ENCODE results near the gene TFCP2L1. TPM values are rescaled to one million over a fixed set of nuclear protein-coding genes. Genes with fewer than 3 reads are reported as not detected.
"Not testable (repeated sequence)": the region's sequence is repeated elsewhere in the genome, so short reads cannot be mapped to it uniquely, and the experiment has no call there.

Gene TFCP2L1
- under 1 TPM in 2 of 5 experiments, not detected in 3; 0.19 to 0.24 TPM for total RNA-seq
- not detected for polyA plus RNA-seq
- total RNA-seq, result not detected

DNA sequence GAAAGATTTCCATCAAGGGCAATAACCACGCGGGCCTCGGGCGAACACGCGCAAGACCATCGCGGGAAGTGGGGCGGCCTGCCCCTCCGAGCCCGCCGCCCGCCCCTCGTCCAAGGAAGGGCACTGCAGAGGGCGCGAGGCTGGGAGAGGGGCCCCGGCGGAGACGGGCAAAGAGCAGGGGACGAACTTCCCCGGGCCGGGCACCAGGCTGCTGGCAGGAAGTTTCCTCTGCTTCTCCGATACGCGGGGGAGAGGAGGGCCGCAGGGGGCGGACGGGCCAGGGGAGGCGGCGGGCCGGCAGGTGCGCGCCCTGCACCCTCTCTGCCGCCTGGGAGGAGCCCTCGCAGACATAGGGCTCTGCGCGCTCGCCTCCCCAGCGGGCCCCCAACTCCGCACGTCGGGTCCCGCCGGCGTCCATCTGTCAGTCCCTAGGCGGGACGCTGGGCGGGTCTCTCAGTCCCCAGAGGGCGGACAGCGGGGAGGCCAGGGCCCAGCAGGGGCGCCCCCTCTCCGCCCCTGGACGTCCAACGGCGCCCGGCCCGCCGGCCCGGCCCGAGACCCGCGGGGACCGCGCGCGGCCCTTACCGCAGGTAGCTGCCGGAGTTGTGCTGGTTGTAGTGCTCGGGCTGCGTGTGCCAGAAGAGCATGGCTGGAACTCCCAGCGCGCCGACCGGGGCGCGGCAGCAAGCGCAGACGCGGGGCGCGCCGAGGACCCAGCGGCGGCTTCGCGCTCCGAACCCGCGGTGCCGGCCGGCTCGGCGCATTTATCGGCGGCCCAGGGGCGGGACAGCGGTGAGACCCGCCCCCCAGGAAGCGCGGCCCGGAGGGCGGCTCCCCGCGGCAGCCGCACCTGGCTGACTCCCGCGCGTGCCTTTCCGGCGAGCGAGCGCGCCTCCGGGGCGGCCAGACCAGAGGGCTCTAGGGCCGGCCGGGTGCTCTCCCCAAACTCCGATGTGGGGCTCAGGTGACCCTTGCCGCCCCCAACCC, at the start of gene TFCP2L1:
Gene TFCP2L1 (minus strand): TSS at position 740 of the 987 bp plus-strand sequence. CDS start 93 bp downstream, at position 647.
- Mint-ChIP-seq H3K9me3 (peaks cover 0 to 4% (median 0%) of the 10 kb centered on the region in 11 donors), H3K4me1 (peaks cover 0 to 19% (median 10%) of the 10 kb centered on the region in 7 donors), H3K36me3 (no peaks in the 10 kb centered on the region), H3K4me3 (peak within 1 kb of the TSS; percentile 49 to 87 (median 68)), H3K27me3 (peaks cover 41 to 58% (median 46%) of the 10 kb centered on the region in 5 donors), H3K27ac (no peak within 1 kb of the TSS)
- DNase-seq (peak in 1 of 9 donors; percentile 35), ATAC-seq (peak; percentile 40)
- intact Hi-C loops (cut with micrococcal nuclease), result no loop called here
- Histone ChIP-seq H3K4me3 (ENCODE audit: low read length) (no peak within 1 kb of the TSS), H3K27ac (ENCODE audit: low read depth, low read length) (no peak within 1 kb of the TSS), H3K27me3 (ENCODE audit: control insufficient read depth in 2 of 2, insufficient read depth in 2 of 2, low read length in 2 of 2) (no peaks in the 10 kb centered on the region), H3K36me3 (ENCODE audit: control insufficient read depth in 2 of 3, insufficient read depth in 3 of 3, low read length in 3 of 3) (no peaks in the 10 kb centered on the region), H3K4me1 (ENCODE audit: control insufficient read depth in 2 of 2, insufficient read depth in 2 of 2, low read length in 2 of 2) (no peaks in the 10 kb centered on the region), H3K9me3 (ENCODE audit: control insufficient read depth in 2 of 3, low read length in 3 of 3) (no peaks in the 10 kb centered on the region)
- ChIA-PET POLR2A (no interaction called here), CTCF (no interaction called here)

DNA sequence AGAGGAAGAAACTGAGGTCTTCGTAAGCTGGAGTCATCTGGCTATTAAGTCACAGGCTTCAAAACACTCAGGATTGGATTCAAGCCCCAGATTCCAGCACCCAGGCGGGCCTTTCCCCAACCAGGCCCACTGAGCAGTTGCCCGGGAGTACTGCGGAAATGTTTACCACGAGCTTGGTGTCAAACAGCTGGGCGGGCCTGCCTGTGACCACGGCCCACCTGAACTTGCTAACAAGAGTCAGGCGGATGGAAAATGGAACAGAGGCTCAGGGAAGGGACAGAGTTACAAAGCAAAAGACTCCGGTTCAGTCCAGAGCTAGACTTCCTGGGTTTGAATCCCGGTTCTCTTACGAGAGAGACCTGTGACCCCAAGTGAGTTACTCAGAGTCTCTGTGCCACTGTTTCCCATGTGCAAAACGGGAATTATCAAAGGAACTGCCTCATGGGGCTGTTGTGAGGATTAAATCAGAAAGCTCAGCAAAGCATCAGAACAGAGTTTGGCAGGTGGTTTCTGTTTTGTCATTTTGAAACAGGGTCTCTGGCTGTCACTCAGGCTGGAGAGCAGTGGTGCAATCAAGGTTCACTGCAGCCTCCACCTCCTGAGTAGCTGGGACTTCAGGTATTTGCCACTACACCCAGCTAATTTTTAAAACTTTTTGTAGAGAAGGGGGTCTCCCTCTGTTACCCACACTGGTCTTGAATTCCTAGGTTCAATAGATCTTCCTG, 49.0 kb upstream of the TFCP2L1 start:
- no peak for ATAC-seq
- H3K27me3 Mint-ChIP-seq, result peaks cover 0 to 6% (median 0%) of the 10 kb centered on the region in 5 donors
- Histone ChIP-seq H3K36me3 (ENCODE audit: control insufficient read depth in 2 of 3, insufficient read depth in 3 of 3, low read length in 3 of 3) (peaks cover 0 to 12% (median 0%) of the 10 kb centered on the region in 3 experiments), H3K27ac (ENCODE audit: low read depth, low read length) (no peak overlapping the region), H3K4me3 (ENCODE audit: low read length) (no peak overlapping the region), H3K9me3 (ENCODE audit: control insufficient read depth in 2 of 3, low read length in 3 of 3) (no peaks in the 10 kb centered on the region), H3K4me1 (ENCODE audit: control insufficient read depth in 2 of 2, insufficient read depth in 2 of 2, low read length in 2 of 2) (no peaks in the 10 kb centered on the region), H3K27me3 (ENCODE audit: control insufficient read depth in 2 of 2, insufficient read depth in 2 of 2, low read length in 2 of 2) (no peaks in the 10 kb centered on the region)
- H3K36me3 Mint-ChIP-seq, result peaks cover 0 to 6% (median 4%) of the 10 kb centered on the region in 5 donors
- no peak for DNase-seq
- H3K9me3 Mint-ChIP-seq, result no peaks in the 10 kb centered on the region
- POLR2A ChIA-PET, result no interaction called here
- CTCF ChIA-PET, result no interaction called here
- intact Hi-C loops (cut with micrococcal nuclease), result no loop called here
- no peak overlapping the region for H3K4me3 Mint-ChIP-seq
- H3K27ac Mint-ChIP-seq, result no peak overlapping the region
- H3K4me1 Mint-ChIP-seq, result peaks cover 0 to 6% (median 0%) of the 10 kb centered on the region in 7 donors

DNA sequence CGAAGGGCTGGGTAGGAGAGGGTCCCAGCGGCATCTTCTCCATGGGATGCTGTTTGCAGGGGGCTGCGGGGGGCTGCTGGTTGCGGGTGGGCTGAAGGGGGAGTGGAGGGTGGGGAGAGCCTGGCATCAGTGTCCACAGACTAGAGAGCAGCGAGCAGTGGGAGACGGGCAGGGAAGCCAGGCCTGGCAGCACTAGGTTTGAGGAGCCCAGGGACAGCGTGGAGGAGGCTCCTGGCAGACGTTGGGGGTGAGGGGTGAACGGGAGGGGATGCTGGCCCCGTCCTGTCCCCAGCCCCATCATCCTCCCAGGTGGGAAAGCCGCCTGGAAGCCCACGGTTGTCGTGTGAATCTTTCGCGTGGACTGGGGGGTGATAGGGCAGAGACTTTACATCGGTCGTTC, 48.2 kb upstream of the TFCP2L1 start:
- Histone ChIP-seq H3K4me1 (ENCODE audit: control insufficient read depth in 2 of 2, insufficient read depth in 2 of 2, low read length in 2 of 2) (no peaks in the 10 kb centered on the region), H3K36me3 (ENCODE audit: control insufficient read depth in 2 of 3, insufficient read depth in 3 of 3, low read length in 3 of 3) (peaks cover 0 to 5% (median 0%) of the 10 kb centered on the region in 3 experiments), H3K27ac (ENCODE audit: low read depth, low read length) (no peak overlapping the region), H3K9me3 (ENCODE audit: control insufficient read depth in 2 of 3, low read length in 3 of 3) (no peaks in the 10 kb centered on the region), H3K4me3 (ENCODE audit: low read length) (no peak overlapping the region), H3K27me3 (ENCODE audit: control insufficient read depth in 2 of 2, insufficient read depth in 2 of 2, low read length in 2 of 2) (no peaks in the 10 kb centered on the region)
- Mint-ChIP-seq H3K27ac (no peak overlapping the region), H3K4me1 (peaks cover 0 to 6% (median 0%) of the 10 kb centered on the region in 7 donors), H3K27me3 (peaks cover 0 to 6% (median 0%) of the 10 kb centered on the region in 5 donors), H3K4me3 (no peak overlapping the region), H3K9me3 (no peaks in the 10 kb centered on the region), H3K36me3 (no peaks in the 10 kb centered on the region)
- DNase-seq (no peak), ATAC-seq (no peak)
- ChIA-PET CTCF (no interaction called here), POLR2A (no interaction called here)
- intact Hi-C loops (cut with micrococcal nuclease), result no loop called here

DNA sequence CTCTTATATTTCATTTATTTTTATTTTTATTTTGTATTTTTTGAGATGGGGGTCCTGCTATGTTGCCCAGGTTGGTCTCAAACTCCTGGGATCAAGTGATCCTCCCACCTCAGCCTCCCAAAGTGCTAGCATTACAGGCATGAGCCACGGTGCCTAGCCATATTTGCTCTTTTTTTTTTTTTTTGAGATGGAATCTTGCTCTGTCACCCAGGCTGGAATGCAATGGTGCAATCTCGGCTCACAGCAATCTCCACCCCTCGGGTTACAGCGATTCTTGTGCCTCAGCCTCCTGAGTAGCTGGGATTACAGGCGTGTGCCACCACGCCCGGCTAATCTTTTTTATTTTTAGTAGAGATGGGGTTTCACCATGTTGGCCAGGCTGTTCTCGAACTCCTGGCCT, 46.3 kb upstream of the TFCP2L1 start:
- H3K27me3 Mint-ChIP-seq, result peaks cover 0 to 11% (median 0%) of the 10 kb centered on the region in 5 donors
- intact Hi-C loops (cut with micrococcal nuclease); H3K9me3 ChIP-seq (ENCODE audit: control insufficient read depth in 2 of 3, low read length in 3 of 3); H3K27me3 ChIP-seq (ENCODE audit: control insufficient read depth in 2 of 2, insufficient read depth in 2 of 2, low read length in 2 of 2); H3K36me3 ChIP-seq (ENCODE audit: control insufficient read depth in 2 of 3, insufficient read depth in 3 of 3, low read length in 3 of 3); H3K4me1 Mint-ChIP-seq; POLR2A ChIA-PET; H3K4me3 ChIP-seq (ENCODE audit: low read length); H3K9me3 Mint-ChIP-seq; DNase-seq; CTCF ChIA-PET; H3K4me1 ChIP-seq (ENCODE audit: control insufficient read depth in 2 of 2, insufficient read depth in 2 of 2, low read length in 2 of 2); H3K27ac ChIP-seq (ENCODE audit: low read depth, low read length); H3K27ac Mint-ChIP-seq; H3K4me3 Mint-ChIP-seq; H3K36me3 Mint-ChIP-seq; ATAC-seq: not testable (repeated sequence)

- Mint-ChIP-seq H3K9me3 (peaks cover 0 to 2% (median 0%) of the 10 kb centered on the region in 11 donors), H3K4me3 (no peak overlapping the region), H3K4me1 (peaks cover 0 to 5% (median 0%) of the 10 kb centered on the region in 7 donors), H3K36me3 (no peaks in the 10 kb centered on the region), H3K27me3 (peaks cover 0 to 11% (median 3%) of the 10 kb centered on the region in 5 donors), H3K27ac (no peak overlapping the region)
- H3K27me3 ChIP-seq (ENCODE audit: control insufficient read depth in 2 of 2, insufficient read depth in 2 of 2, low read length in 2 of 2), result no peaks in the 10 kb centered on the region
- no peak overlapping the region for H3K27ac ChIP-seq (ENCODE audit: low read depth, low read length)
- no peaks in the 10 kb centered on the region for H3K36me3 ChIP-seq (ENCODE audit: control insufficient read depth in 2 of 3, insufficient read depth in 3 of 3, low read length in 3 of 3)
- CTCF ChIA-PET, result no interaction called here
- no peak for ATAC-seq
- POLR2A ChIA-PET, result no interaction called here
- no peaks in the 10 kb centered on the region for H3K9me3 ChIP-seq (ENCODE audit: control insufficient read depth in 2 of 3, low read length in 3 of 3)
- no peak for DNase-seq
- H3K4me3 ChIP-seq (ENCODE audit: low read length), result no peak overlapping the region
- H3K4me1 ChIP-seq (ENCODE audit: control insufficient read depth in 2 of 2, insufficient read depth in 2 of 2, low read length in 2 of 2), result no peaks in the 10 kb centered on the region
- intact Hi-C loops (cut with micrococcal nuclease), result no loop called here
Observed at GRCh38 chr2:121330921-121331320, 45.9 kb upstream of the TFCP2L1 start.

DNA sequence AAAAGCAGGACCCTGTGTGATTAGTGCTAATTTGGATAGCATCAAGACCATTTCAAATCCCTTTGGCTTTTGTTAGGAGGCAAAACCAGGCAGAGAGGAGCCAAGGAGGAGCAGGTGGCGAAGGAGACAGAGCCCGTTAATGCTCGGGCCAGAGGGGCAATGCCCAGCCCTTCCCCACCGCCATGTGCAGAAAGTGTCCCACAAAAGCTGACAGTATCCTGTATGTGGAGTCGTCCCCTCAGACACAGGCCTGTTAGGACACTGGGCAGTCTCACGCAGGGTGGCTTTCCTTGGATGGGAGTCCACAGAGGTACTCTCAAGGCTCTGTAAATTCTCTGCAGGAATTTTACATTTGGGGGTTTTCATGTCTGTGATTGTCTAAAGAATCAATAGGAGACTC, 44.8 kb upstream of the TFCP2L1 start:
- peaks cover 0 to 3% (median 0%) of the 10 kb centered on the region in 5 donors for H3K36me3 Mint-ChIP-seq
- POLR2A ChIA-PET, result no interaction called here
- Histone ChIP-seq H3K27me3 (ENCODE audit: control insufficient read depth in 2 of 2, insufficient read depth in 2 of 2, low read length in 2 of 2) (no peaks in the 10 kb centered on the region), H3K9me3 (ENCODE audit: control insufficient read depth in 2 of 3, low read length in 3 of 3) (no peaks in the 10 kb centered on the region), H3K36me3 (ENCODE audit: control insufficient read depth in 2 of 3, insufficient read depth in 3 of 3, low read length in 3 of 3) (no peaks in the 10 kb centered on the region), H3K4me1 (ENCODE audit: control insufficient read depth in 2 of 2, insufficient read depth in 2 of 2, low read length in 2 of 2) (no peaks in the 10 kb centered on the region), H3K27ac (ENCODE audit: low read depth, low read length) (no peak overlapping the region), H3K4me3 (ENCODE audit: low read length) (no peak overlapping the region)
- H3K4me1 Mint-ChIP-seq, result peaks cover 0 to 3% (median 0%) of the 10 kb centered on the region in 7 donors
- no peak for DNase-seq
- H3K4me3 Mint-ChIP-seq, result no peak overlapping the region
- peaks cover 0 to 5% (median 0%) of the 10 kb centered on the region in 11 donors for H3K9me3 Mint-ChIP-seq
- ATAC-seq, result no peak
- CTCF ChIA-PET, result no interaction called here
- no peak overlapping the region for H3K27ac Mint-ChIP-seq
- intact Hi-C loops (cut with micrococcal nuclease), result no loop called here
- H3K27me3 Mint-ChIP-seq, result peaks cover 0 to 15% (median 4%) of the 10 kb centered on the region in 5 donors
